HEK293T (cell line): ENCODE results near the gene KLF2.

ENCODE experiments used
- BHLHE40 ChIP-seq: fragments of 450-650 bp; IDR thresholded peaks from 2 replicates; pipeline ENCODE4 v1.6.1; 2016; ENCODE audit warnings: mild to moderate bottlenecking, moderate library complexity, borderline replicate concordance
- CTBP1 ChIP-seq: fragments of 450-650 bp; IDR thresholded peaks from 2 replicates; pipeline ENCODE4 v1.6.1; 2016; ENCODE audit warnings: borderline replicate concordance
- ELF4 ChIP-seq: fragments of 450-650 bp; IDR thresholded peaks from 2 replicates; pipeline ENCODE4 v1.6.1; 2017; ENCODE audit warnings: antibody characterized with exemption
- FOXA1 ChIP-seq: fragments of 450-650 bp; IDR thresholded peaks from 2 replicates; pipeline ENCODE4 v1.6.1; 2016; ENCODE audit warnings: mild to moderate bottlenecking
- FOXK2 ChIP-seq: fragments of 450-650 bp; IDR thresholded peaks from 2 replicates; pipeline ENCODE4 v1.6.1; 2016; ENCODE audit warnings: mild to moderate bottlenecking
- FOXM1 ChIP-seq: fragments of 450-650 bp; IDR thresholded peaks from 2 replicates; pipeline ENCODE4 v1.6.1; 2017; ENCODE audit warnings: mild to moderate bottlenecking, borderline replicate concordance
- HDGF ChIP-seq: fragments of 450-650 bp; IDR thresholded peaks from 2 replicates; pipeline ENCODE4 v1.6.1; 2017; ENCODE audit warnings: antibody characterized with exemption, borderline replicate concordance
- L3MBTL2 ChIP-seq: fragments of 450-650 bp; conservative IDR thresholded peaks from 2 replicates; pipeline ENCODE4 v1.6.1; 2016; ENCODE audit warnings: mild to moderate bottlenecking
- LEF1 ChIP-seq: fragments of 450-650 bp; IDR thresholded peaks from 2 replicates; pipeline ENCODE4 v1.6.1; 2017; ENCODE audit warnings: mild to moderate bottlenecking, borderline replicate concordance
- PKNOX1 ChIP-seq: fragments of 450-650 bp; IDR thresholded peaks from 2 replicates; pipeline ENCODE4 v1.6.1; 2016
- SP1 ChIP-seq: fragments of 450-650 bp; IDR thresholded peaks from 2 replicates; pipeline ENCODE4 v1.6.1; 2017
- ZNF384 ChIP-seq: fragments of 450-650 bp; IDR thresholded peaks from 2 replicates; pipeline ENCODE4 v1.6.1; 2016

DNA sequence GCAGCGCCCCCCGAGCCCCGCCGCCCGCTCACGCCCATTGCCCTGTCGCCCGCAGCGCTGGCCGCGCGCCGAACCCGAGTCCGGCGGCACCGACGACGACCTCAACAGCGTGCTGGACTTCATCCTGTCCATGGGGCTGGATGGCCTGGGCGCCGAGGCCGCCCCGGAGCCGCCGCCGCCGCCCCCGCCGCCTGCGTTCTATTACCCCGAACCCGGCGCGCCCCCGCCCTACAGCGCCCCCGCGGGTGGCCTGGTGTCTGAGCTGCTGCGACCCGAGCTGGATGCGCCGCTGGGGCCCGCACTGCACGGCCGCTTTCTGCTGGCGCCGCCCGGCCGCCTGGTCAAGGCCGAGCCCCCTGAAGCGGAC is 518 bp downstream of the KLF2 start:
- TF ChIP-seq ZNF384 (no peak), FOXM1 (no peak), CTBP1 (no peak), BHLHE40 (no peak), LEF1 (no peak), FOXA1 (no peak), PKNOX1 (no peak), ELF4 (no peak), SP1 (no peak), FOXK2 (no peak), L3MBTL2 (no peak), HDGF (no peak)
